ENCODE results near the gene ADGRD2. TPM values are rescaled to one million over a fixed set of nuclear protein-coding genes. Genes with fewer than 3 reads are reported as not detected.

ADGRD2 gene
- total and polyA plus RNA-seq, 9 of the 15 experiments (the other 6 are each of a cell fraction or from before 2014, with no cell fraction given): not detected

GRCh38 chr9:124499216-124499615 is 49.0 kb downstream of the ADGRD2 start:
- no TSS peak for BruUV-seq (replicated peaks)
- Histone ChIP-seq H3K79me2 (ENCODE audit: control insufficient read depth, insufficient read depth, low read length) (no peaks in the 10 kb centered on the region), H3K9me1 (ENCODE audit: control insufficient read depth, insufficient read depth, low read length) (no peaks in the 10 kb centered on the region), H2AFZ (ENCODE audit: low read depth, low read length) (no peak overlapping the region), H3K27ac (ENCODE audit: extremely low read depth, low read depth, low read length) (no peak overlapping the region), H3K4me1 (replicated peaks in 1 of 2; ENCODE audit: control insufficient read depth in 2 of 2, insufficient read depth in 2 of 2, low read length in 2 of 2) (peaks cover 11 to 45% of the 10 kb centered on the region in 2 experiments; a peak in 3 of 5 replicates), H3K4me3 (no peak overlapping the region), H3K4me2 (ENCODE audit: insufficient read depth, low read length) (no peak overlapping the region), H3K27me3 (ENCODE audit: control insufficient read depth in 2 of 2, insufficient read depth in 2 of 2, low read length in 2 of 2) (peaks cover 29 to 85% of the 10 kb centered on the region in 2 experiments; a peak in 4 of 5 replicates), H4K20me1 (replicated peaks; ENCODE audit: control insufficient read depth, insufficient read depth, low read length) (peaks cover 23% of the 10 kb centered on the region; the same call in 1 of the 2 replicates), H3K9ac (ENCODE audit: insufficient read depth in 1 of 2, low read depth in 2 of 2, low read length in 2 of 2) (no peak overlapping the region; a peak in 1 of 4 replicates), H3K36me3 (ENCODE audit: control insufficient read depth, insufficient read depth, low read length) (no peaks in the 10 kb centered on the region), H3K9me3 (replicated peaks; ENCODE audit: control insufficient read depth, insufficient read depth, low read depth, low read length) (no peaks in the 10 kb centered on the region)
- ATAC-seq: no peak
- no peak for DNase-seq (ENCODE audit: extremely low read depth in 1 of 4, low spot score in 3 of 4)
- no peak for TF ChIP-seq ZNF512 (tag; IDR thresholded peaks at IDR 0.05)
- no peak for TF ChIP-seq ZNF551 (CRISPR knock-in tag; IDR thresholded peaks at IDR 0.05)
- TF ChIP-seq REST (IDR thresholded peaks at IDR 0.05; ENCODE audit: borderline replicate concordance): no peak
- no peak for TF ChIP-seq REST (CRISPR knock-in tag; IDR thresholded peaks at IDR 0.05; ENCODE audit: low read depth)
- no peak for TF ChIP-seq SMAD4 (CRISPR knock-in tag; conservative IDR thresholded peaks at IDR 0.05)
- TF ChIP-seq ELK1 (CRISPR knock-in tag; IDR thresholded peaks at IDR 0.05): no peak
- no peak for TF ChIP-seq ATF7 (IDR thresholded peaks at IDR 0.05)
- peak; percentile 48 for TF ChIP-seq EGR1 (conservative IDR thresholded peaks at IDR 0.05)
- TF ChIP-seq HMG20B (CRISPR knock-in tag; IDR thresholded peaks at IDR 0.05): no peak
- in situ Hi-C loops (cut with MboI) (no loop called here), intact Hi-C loops (cut with micrococcal nuclease) (no loop called here)
- POLR2A ChIA-PET: interaction anchor here (0.6 kb wide), 1 partner anchor 29 kb away, joined by 4 read pairs; no protein-coding TSS in a partner anchor
- CTCF ChIA-PET (ENCODE audit: low intra/inter-chr PET ratio): no interaction called here
- FAIRE-seq: no peak
- 7% methylated on average over 2 of the region's 3 CpGs for WGBS (ENCODE audit: insufficient coverage, low coverage, missing lambda C conversion rate)

Measured in K562 (cell line).